HEK293 (cell line): ENCODE results near the gene KRTAP5-5.

ENCODE experiments used
- CTCF ChIP-seq: fragments of 450-650 bp; formaldehyde crosslinking; IDR thresholded peaks from 2 replicates; pipeline ENCODE4 v1.5.1; 2016; ENCODE audit warnings: missing biosample characterization, missing genetic modification characterization
- ZBTB1 ChIP-seq: fragments of 450-650 bp; formaldehyde crosslinking; IDR thresholded peaks from 2 replicates; pipeline ENCODE4 v1.5.1; 2016; ENCODE audit warnings: missing biosample characterization, missing genetic modification characterization
- ZBTB10 ChIP-seq: fragments of 450-650 bp; formaldehyde crosslinking; IDR thresholded peaks from 2 replicates; pipeline ENCODE4 v1.5.1; 2016; ENCODE audit warnings: missing biosample characterization, missing genetic modification characterization
- ZBTB49 ChIP-seq: fragments of 450-650 bp; formaldehyde crosslinking; IDR thresholded peaks from 2 replicates; pipeline ENCODE4 v1.5.1; 2016; ENCODE audit warnings: missing biosample characterization, missing genetic modification characterization, low read depth
- ZNF221 ChIP-seq: fragments of 450-650 bp; formaldehyde crosslinking; IDR thresholded peaks from 2 replicates; pipeline ENCODE4 v1.5.1; 2017; ENCODE audit warnings: missing biosample characterization, missing genetic modification characterization, borderline replicate concordance
- TF ChIP-seq, protein P1 (sequence below): fragments of 450-650 bp; formaldehyde crosslinking; IDR thresholded peaks from 2 replicates; pipeline ENCODE4 v1.5.1; 2016; ENCODE audit warnings: missing biosample characterization, missing genetic modification characterization
- TF ChIP-seq, protein P2 (sequence below): IDR thresholded peaks from 2 replicates; pipeline ENCODE4 v1.6.1; 2011; ENCODE audit warnings: mild to moderate bottlenecking, low read depth, low read length, borderline replicate concordance

GRCh38 chr11:1672613-1673350 lies 43.2 kb downstream of the KRTAP5-5 start:
- TF ChIP-seq ZNF221 (tag by site-specific recombination) = no peak
- TF ChIP-seq, protein P1, sequence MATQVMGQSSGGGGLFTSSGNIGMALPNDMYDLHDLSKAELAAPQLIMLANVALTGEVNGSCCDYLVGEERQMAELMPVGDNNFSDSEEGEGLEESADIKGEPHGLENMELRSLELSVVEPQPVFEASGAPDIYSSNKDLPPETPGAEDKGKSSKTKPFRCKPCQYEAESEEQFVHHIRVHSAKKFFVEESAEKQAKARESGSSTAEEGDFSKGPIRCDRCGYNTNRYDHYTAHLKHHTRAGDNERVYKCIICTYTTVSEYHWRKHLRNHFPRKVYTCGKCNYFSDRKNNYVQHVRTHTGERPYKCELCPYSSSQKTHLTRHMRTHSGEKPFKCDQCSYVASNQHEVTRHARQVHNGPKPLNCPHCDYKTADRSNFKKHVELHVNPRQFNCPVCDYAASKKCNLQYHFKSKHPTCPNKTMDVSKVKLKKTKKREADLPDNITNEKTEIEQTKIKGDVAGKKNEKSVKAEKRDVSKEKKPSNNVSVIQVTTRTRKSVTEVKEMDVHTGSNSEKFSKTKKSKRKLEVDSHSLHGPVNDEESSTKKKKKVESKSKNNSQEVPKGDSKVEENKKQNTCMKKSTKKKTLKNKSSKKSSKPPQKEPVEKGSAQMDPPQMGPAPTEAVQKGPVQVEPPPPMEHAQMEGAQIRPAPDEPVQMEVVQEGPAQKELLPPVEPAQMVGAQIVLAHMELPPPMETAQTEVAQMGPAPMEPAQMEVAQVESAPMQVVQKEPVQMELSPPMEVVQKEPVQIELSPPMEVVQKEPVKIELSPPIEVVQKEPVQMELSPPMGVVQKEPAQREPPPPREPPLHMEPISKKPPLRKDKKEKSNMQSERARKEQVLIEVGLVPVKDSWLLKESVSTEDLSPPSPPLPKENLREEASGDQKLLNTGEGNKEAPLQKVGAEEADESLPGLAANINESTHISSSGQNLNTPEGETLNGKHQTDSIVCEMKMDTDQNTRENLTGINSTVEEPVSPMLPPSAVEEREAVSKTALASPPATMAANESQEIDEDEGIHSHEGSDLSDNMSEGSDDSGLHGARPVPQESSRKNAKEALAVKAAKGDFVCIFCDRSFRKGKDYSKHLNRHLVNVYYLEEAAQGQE (tag by site-specific recombination) = no peak
- no peak for TF ChIP-seq CTCF (tag by site-specific recombination)
- TF ChIP-seq ZBTB1 = no peak
- no peak for TF ChIP-seq ZBTB10 (tag by site-specific recombination)
- TF ChIP-seq ZBTB49 (tag by site-specific recombination) = no peak
- TF ChIP-seq, protein P2, sequence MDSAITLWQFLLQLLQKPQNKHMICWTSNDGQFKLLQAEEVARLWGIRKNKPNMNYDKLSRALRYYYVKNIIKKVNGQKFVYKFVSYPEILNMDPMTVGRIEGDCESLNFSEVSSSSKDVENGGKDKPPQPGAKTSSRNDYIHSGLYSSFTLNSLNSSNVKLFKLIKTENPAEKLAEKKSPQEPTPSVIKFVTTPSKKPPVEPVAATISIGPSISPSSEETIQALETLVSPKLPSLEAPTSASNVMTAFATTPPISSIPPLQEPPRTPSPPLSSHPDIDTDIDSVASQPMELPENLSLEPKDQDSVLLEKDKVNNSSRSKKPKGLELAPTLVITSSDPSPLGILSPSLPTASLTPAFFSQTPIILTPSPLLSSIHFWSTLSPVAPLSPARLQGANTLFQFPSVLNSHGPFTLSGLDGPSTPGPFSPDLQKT = no peak
